HG03103 (cell line): ENCODE measurements around the gene CLEC16A.

Source experiments
- ATAC-seq: cut with Tn5 transposase; IDR thresholded peaks from one replicate; pipeline ENCODE4 v1.9.1; 2021; ENCODE audit warnings: low read depth; ENCODE audit not compliant: unreplicated experiment

The CLEC16A gene

DNA sequence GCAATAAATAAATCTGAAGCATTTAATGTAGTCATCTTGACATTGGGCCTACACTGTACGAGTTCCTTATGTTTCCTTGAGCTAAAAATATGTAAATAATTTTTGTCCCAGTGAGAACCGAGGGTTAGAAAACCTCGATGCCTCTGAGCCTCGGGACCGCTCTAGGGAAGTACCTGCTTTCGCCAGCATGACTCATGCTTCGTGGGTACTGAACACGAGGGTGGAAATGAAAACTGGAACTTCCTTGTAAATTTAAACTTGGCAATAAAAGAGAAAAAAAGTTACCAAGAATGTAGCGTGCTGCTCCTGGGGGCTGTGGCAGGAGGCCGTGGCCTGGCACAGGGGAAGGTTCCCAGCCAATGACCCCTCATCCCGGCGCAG lies 237.5 kb downstream of the CLEC16A start:
- no peak for ATAC-seq

DNA sequence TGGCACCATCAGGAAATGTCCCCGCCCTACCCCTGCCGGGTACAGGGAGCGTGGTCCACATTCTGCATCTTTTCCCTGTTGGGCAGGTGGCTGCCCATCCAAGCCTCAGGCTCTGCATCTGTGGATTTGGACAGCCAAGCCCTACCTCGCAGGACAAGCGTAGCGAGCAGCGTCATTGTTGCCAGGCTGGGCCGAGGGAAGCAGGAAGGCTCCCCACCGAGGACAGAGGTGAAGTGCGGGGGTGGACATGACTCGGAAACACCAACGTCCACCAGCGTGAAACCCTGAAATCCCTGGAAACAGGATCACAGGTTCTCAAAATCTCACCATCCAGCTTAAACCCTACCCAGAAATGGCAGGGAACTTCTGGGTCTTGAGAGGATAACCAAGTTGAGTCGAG lies 238.0 kb downstream of the CLEC16A start:
- no peak for ATAC-seq

DNA sequence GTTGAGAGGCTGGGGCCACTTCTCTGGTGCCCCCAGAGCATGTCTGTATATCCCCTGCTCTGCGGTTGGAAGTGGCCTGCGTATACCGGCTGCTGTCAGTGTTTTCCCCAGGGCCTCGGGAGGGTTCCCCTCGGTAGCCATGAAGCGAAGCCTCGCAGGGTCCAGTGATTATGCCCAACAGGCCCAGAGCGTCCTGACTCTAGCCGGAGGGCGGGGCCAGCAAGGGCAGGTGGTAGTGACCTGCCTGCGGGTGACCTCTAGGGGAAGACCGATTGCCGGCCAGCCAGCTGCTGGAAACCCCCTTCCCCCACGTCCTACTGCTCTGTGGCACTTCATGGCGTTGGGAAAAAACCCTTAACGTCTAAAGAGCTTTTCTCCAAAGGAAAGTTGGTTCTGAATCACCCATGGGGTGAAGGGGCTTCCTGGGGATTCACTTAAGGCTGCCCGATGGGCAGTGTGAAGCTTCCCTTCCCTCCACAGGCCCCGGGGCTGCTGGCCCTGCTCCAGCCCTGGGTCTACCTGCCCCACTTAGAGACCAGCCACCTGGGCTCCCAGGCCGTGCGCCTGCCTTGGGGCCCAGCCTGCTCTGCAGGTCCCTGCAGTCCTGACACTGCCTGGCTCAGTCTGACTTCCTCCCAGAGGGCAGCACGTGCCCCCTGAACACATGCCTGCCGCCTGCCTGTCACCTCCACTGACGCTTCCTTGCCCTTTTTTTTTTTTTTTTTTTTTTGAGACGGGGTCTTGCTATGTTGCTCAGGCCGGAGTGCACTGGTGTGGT lies 238.9 kb downstream of the CLEC16A start:
- no peak for ATAC-seq

- ATAC-seq = no peak
Measured at GRCh38 chr16:11183951-11184350, 239.6 kb downstream of the CLEC16A start.

GRCh38 chr16:11187522-11188023 lies 243.2 kb downstream of the CLEC16A start:
- ATAC-seq = no peak

GRCh38 chr16:11188801-11189740 lies 244.7 kb downstream of the CLEC16A start:
- ATAC-seq = no peak

GRCh38 chr16:11190588-11191560 lies 246.5 kb downstream of the CLEC16A start:
- no peak for ATAC-seq

DNA sequence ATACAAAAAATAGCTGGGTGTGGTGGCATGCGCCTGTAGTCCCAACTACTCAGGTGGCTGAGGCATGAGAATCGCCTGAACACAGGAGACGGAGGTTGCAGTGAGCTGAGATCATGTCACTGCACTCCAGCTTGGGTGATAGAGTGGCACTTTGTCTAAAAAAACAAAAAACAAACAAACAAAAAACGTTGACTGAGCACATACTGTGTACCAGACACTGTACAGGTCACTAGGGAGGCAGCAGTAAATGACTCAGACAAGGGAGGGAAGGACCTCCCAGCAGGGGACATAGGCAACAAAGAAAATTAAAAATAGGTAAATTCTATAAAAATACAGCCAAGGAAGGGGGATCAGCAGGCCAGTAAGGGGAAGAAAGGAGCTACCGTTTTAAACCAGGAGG lies 247.3 kb downstream of the CLEC16A start:
- no peak for ATAC-seq

DNA sequence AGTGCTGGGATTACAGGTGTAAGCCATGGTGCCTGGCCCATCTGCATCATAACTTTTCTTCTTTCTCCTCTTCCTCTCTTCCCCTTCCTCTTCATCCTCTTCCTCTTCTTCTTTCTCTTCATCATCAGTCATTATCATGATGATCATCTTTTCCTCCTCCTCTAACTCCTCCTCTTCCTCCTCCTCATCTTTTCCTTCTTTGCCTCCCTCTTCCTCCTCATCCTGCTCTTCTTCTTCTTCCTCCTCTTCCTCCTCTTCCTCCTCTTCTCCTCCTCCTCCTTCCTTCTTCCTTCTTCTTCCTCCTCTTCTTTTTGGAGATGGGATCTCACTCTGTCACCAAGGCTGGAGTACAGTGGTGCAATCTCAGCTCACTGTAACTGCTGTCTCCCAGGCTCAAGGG lies 249.1 kb downstream of the CLEC16A start:
- ATAC-seq = no peak

DNA sequence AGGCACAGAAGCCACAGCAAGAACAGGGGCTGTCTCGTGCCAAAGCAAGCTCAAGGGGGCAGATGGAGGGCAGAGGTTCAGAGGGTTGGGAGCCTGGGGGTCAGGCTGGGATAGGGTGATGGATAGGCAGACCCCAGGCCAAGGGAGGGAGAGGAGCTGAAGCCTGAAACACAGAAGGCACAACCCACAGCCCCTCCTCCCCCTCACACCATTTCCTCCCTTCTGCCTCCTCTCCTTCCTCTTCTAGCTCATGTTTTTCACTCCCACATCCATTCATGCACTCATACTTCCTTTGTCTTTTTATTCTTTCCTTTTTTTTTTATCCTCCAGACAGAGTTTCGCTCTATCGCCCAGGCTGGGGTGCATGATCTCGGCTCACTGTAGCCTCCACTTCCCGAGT lies 250.5 kb downstream of the CLEC16A start:
- ATAC-seq = no peak

GRCh38 chr16:11196286-11196828 lies 252.0 kb downstream of the CLEC16A start:
- ATAC-seq = no peak

- ATAC-seq = no peak
Measured at GRCh38 chr16:11198375-11198774, 254.0 kb downstream of the CLEC16A start.

- ATAC-seq = no peak
Measured at GRCh38 chr16:11198828-11199227, 254.5 kb downstream of the CLEC16A start.

DNA sequence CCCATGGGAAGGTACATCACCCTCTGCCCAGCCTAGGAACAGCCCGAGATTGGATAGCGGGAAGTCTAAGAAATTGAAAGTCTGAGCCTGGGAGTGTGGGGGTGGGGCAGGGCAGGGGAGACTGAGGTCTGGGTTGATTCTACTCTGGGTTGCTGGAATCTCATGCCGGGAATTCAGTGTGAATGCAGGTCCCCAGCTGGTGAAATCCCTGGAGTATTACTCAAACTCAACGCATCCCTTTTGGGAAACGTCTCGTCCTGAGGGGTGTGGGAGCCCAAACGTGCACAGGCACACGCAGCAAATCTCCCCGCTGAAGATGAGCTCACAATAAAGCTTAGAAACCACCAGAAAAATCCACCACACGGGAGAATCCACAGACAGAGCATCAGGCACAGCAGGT lies 256.2 kb downstream of the CLEC16A start:
- ATAC-seq = no peak

DNA sequence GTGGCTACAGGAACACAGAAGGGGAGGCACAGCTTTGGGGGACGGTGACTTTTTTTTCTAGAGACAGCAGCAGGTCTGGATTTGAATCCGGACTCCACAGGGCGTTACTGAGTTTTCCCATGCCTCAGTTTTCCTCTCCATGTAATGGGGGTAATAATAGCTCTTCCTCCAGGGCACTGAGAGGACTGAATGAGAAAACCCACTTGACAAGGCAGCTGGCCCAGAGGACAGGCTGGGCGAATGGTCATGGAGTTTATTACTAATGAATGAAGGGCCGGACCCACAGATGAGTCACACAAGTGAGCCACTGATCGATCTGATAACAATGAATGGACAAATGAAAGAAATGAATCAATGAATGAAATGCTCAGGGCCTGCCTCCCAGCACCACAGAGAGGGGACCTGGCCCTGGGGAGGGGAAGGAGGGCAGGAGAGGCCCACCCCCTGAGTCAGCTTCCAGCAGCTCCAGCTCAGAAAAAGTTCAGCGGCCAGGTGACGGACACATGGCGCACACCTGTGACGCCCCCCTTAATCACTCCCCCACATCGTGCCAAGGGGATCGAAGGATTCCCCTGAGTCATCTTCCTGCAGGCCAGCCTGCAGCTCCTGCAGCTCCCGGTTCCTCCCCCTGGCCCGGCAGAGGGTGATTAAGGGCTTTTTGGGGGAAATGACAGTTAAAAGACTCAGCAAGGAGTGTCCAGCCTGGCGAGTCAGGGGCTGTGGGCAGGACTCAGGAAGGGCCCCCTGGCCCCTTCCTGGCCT lies 257.3 kb downstream of the CLEC16A start:
- ATAC-seq = no peak

DNA sequence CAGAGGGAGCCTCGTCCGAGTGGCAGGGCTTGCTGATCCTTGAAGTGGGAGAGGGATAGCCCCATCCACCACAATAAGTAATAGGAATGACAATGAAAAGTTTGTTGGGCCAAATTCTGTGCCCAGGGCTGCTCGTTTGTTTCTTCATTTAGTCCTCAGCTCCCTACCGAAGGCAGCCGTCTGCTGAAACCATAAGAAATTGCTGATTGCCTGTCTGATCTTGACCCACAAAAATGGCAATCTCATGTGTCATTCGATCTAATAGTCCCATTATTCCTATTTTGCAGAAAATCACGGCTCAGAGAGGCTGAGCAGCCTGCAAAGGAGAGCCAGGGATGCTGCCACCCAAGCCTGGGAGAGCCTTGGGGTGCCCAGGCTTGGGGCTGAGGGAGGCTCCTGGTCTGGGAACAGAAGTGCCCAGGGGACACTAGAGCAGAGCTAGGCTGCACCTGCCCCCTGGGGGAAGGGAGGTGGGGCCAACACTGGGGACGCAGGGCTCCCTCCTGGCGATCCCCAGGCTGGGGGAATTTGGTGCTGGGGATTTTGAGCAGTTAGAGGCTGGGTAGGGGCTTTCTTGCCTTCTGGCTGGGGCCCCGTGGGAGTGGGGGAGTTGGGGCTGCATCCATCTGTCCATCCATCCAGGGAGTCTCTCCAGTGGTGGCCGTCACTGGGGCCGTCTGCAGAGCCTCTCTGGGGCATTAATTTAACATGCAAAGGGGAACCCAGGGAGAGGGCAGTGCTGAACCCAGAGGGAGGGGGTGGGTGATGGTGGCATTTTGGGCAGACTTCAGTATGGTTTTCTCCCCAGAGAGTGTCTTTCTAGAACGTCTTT lies 258.1 kb downstream of the CLEC16A start:
- no peak for ATAC-seq

DNA sequence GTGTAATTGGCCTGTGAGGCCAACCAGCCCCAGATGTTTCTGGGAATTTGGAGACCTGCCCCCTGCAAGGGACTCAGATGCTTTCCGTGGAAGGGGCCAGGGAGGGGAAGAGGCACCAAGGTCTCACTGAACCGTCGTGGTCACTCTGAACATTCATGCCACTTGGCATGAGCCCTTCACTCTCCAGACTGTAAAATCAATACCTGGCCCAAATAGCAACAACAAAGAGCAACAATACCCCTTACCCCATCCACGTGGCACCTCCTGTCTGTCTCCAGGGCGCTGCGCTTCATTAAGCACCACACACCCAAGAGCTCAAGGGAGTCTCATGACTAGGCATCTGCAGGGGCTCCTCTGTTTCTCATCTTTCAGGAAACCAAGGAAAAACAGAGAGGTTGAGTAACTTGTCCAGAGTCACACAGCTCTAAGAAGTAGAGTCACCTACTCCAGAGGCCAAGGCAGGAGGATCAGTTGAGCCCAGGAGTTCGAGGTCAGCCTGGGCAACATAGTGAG lies 258.8 kb downstream of the CLEC16A start:
- ATAC-seq = no peak

DNA sequence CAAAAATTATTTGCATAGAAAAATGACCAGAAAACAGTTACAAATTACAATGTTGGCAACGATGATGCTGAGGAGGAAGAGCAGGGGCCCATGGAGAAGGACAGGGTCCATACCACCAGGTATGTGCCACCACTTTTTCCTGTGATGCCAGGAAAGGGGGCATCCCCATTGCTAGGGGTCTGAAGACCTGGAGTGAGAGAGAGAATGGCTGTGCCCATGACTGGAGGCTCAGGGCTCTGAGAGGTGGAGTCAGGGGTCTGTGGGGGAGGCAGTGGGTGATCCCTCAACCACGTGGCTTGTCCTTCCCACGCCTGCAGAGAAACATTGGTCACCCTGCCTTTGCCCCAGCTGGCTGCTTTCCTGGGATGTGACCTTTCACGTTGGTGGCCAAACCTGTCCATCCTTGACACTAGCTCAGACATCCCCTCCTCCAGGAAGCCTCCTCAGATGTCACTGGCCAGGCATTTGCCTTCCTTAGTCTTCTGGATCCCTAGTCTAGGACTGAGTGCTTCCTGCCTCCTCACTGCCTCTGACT lies 260.2 kb downstream of the CLEC16A start:
- ATAC-seq = no peak
